NCI-H1694 (cell line): ENCODE results near the gene DLL1.
"Not testable (repeated sequence)": the region's sequence is repeated elsewhere in the genome, so short reads cannot be mapped to it uniquely, and the experiment has no call there.

Source experiments
- DNase-seq: peaks from one replicate; lab custom pipeline; 2025; lab: John Stamatoyannopoulos, UW

The DLL1 gene, protein sequence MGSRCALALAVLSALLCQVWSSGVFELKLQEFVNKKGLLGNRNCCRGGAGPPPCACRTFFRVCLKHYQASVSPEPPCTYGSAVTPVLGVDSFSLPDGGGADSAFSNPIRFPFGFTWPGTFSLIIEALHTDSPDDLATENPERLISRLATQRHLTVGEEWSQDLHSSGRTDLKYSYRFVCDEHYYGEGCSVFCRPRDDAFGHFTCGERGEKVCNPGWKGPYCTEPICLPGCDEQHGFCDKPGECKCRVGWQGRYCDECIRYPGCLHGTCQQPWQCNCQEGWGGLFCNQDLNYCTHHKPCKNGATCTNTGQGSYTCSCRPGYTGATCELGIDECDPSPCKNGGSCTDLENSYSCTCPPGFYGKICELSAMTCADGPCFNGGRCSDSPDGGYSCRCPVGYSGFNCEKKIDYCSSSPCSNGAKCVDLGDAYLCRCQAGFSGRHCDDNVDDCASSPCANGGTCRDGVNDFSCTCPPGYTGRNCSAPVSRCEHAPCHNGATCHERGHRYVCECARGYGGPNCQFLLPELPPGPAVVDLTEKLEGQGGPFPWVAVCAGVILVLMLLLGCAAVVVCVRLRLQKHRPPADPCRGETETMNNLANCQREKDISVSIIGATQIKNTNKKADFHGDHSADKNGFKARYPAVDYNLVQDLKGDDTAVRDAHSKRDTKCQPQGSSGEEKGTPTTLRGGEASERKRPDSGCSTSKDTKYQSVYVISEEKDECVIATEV

DNA sequence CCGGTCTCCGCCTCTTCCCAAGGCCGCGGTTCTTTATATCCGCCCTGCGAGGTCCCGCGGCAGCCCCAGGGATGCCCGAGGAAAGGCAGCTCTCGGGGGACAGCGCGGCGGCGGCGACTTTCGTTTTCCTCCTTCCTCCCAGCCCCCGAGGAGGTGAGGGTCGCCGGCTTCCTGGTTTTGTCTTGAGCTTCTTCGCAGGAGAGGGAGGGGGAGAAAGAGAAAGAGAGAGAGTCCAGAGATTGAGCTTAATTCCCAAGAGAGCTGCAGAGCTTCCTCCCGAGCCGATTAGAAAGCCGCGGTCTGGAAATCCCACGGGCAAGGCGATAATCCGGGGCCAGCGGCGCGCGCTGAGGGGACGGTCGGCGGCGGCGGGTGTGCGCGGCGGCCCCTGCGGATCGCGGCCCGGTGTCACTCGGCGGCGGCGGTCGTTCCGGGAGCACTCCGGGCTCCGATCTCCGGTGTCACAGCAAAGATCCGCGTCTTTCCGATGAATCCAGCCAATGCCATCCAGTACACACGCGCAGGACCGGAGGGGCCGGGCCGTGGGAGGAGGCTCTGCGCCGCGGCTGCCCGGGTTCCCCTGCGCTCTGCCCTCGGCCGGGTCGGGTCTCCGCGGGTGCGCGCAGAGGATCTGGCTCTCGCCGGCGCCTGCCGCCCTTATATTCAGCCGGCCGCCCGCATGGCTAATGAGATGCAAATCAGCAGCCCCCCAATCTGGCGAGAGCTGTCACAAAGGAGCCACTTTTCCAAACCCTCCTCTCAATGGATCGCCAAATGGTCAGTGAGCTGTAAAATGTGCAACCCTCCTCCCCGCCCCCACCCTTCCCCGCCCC lies at the start of gene DLL1:
TSS of gene DLL1 (minus strand) at position 783 of the 833 bp plus-strand sequence. CDS start 939 bp downstream, outside the sequence.
- DNase-seq = no peak

DNA sequence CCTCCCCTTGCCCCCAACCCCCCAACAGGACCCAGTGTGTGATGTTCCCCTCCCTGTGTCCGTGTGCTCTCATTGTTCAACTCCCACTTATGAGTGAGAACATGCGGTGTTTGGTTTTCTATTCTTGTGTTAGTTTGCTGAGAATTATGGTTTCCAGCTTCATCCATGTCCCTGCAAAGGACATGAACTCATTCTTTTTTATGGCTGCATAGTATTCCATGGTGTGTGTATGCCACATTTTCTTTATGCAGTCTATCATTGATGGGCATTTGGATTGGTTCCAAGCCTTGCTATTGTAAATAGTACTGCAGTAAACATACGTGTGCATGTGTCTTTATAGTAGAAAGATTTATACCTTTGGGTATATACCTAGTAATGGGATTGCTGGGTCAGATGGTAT lies 44.3 kb upstream of the DLL1 start:
- not testable (repeated sequence) for DNase-seq

DNA sequence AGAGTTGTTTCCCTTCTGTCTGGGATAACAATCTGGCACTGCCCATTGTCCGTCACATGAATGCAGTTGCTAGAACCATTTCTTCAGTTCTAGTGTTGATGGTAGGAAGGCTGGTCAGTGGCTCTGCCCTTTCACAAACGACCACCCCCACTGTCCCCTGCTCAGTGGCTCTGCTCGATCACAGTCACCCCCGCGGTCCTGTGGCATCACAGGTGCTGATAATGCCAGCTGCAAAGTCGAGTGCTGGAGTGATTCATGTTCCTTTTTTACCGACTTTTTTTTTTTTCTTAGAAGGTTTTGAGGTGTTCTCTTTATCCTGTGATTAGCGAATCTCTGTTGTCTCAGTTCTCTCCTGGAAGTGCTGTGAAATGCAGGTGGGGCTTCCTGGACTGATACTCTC lies 38.4 kb upstream of the DLL1 start:
- DNase-seq = no peak

DNA sequence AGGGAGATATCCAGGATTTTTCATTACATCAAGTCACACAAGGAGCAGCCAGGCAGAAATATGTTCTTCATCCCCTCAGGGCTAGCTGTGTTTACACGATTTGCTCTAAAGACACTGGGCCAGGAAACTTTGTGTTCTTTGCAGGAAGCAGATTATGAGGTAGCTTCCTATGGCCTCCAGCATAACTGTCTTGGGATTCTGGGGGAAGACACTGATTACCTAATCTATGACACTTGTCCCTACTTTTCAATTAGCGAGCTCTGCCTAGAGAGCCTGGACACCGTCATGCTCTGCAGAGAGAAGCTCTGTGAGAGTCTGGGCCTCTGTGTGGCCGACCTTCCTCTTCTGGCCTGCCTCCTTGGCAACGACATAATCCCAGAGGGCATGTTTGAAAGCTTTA lies 26.8 kb upstream of the DLL1 start:
- DNase-seq = no peak

DNA sequence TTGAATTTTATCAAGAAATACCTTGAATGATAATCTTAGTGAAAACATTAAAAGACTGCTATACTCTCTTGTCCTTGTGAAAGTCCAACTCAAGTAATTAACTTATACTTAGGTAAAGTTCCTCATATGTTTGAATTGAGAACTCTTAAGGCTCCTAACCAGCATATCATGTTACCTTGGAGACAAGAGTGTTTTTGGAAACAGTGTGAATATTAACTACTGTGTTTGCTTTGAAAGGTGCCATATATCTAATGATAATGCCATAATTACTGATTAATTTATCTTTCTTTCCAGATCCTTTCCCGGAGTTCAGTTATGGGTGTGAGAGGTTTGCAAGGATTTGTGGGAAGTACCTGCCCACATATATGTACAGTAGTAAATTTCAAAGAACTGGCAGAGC lies 26.2 kb upstream of the DLL1 start:
- no peak for DNase-seq

DNA sequence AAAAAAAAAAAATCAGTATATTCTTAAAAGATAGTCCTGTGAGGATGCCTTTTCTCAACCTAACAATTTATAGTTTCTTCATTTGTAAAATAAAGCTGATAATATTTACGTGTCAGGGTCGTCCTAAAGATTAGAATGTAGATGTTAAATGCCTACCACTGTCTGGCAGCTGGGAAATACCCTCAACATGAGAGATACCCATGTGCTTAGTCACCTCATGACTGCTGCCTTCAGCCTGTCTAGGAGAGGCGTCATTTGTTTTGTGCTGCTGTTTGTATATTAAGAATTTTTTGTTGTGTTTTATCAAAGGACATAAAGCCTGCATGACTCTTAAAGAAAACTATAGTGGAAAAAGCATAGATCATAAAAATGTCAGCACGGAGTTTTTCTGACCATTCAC lies 25.2 kb upstream of the DLL1 start:
- no peak for DNase-seq

DNA sequence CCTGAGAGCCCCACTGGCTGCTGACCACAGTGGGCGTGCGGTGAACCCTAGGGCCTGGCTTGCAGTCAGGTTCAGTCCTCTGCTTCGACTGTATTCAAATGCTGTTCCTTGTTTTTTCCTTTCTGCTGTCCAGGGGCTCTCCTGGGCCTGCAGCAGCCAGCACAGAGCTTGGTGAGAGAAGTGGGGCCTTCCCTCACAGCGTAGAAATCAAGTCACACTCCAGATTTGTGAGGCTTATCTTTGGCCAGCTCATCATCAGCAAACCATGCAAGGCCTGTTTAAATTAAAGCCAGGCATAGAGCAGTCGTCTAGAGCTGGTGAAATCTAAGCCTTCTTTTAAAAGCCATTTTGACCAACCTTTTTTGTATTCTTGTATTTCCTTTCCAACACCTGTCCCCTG lies 24.1 kb upstream of the DLL1 start:
- DNase-seq = no peak

DNA sequence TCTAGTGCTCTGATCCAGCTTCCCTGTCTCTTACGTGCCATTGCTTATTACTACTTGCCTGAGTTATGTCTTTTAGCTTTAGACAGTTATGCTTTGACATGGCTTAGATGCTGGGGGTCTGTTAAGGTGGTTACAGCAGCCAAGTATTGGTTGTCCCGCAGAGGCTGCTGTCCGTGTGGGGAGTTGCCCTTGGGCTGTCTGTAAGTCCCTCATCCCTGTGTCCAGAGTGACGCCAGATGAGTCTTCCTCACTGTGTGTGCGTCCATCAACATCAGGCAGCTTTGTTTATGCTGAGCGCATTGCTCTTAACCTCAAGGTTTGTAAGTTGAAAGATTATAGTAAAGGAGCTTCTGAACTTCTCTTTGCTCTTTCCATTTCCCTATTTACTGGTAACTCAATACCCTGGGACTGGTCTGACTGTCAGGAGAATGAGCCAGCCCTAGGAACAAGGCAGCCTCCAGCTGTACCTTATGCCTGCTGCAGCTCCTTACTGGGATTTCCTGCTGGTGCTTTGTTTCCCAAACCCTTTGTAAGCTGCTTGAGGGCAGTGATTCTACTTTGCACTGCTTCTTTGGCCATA lies 22.9 kb upstream of the DLL1 start:
- DNase-seq = no peak

DNA sequence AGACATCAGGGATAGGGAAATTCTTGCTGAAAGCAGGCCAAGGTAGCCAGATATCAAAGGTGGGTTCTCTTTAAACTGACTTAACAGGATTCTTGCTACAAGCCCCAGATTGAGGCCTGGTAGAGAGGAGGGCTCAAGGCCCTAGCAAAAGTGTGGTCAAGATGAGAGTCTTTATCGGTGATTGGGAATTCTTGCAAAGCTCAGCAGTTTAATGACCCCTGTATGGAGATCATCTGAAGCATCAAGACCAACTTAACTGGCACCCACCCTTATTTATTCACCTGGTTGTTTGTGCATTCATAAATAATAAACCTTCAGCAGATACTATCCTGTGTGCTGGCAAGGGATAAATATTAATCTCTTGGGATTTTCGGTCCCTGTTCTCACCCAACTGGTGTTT lies 22.0 kb upstream of the DLL1 start:
- DNase-seq = no peak

DNA sequence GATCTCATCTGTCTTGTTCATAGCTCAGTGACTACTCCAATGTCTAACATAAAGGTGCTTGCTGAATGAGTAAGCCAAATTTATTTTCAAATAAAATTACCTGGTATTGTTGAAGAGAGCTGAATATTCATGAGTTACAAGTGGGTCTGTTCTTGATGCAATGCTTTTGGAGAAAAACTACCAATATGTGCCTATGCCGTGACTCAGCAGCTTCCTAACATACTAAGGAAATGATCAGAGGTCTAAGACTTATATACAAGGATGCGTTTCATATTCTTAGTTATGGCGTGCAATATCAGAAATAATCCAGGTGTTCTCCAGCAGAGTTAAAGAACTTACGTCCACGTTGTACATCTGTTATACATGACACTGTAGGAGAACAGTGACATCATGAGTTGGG lies 20.8 kb upstream of the DLL1 start:
- DNase-seq = no peak

DNA sequence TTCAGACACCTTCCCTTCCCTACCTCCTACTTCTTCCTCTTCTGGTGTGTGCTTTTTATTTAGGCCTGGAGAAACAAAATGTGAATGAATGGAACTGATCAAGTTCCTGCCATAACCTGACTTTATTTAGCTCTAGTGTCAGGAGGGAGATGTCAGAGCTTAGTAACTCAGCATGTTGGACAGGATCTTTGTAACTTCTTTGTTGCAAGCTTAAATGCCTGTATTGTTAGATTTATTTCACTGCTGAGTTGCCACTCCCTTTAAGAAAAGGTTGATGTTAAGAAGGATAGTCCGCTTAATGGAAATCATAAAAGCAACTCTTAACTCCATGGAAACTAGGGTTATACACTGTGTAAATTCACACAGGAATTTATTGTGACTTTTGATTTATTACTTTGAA lies 17.9 kb upstream of the DLL1 start:
- DNase-seq = no peak

DNA sequence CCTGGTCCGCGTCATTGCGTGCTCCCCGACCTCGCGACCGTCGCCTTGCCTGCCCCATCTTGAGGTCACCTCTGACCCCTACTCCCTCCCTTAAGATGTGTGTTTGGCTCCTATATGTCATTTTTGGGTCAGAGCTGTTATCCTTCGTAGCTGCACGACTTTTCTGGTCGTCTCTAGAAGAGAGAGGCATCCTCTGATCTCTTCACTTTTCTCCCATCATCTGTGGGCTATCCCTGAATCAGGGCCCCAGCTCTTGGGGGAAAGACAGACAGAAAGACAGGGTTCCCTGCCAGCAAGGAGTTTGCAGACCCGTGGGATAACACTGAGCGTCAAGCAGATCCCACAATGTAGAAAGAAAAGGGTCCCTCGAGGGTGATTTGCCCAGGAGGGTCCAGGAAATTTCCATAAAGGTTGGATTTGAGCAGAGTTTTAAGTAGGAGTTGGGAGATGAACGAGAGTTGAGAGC lies 16.2 kb upstream of the DLL1 start:
- no peak for DNase-seq

DNA sequence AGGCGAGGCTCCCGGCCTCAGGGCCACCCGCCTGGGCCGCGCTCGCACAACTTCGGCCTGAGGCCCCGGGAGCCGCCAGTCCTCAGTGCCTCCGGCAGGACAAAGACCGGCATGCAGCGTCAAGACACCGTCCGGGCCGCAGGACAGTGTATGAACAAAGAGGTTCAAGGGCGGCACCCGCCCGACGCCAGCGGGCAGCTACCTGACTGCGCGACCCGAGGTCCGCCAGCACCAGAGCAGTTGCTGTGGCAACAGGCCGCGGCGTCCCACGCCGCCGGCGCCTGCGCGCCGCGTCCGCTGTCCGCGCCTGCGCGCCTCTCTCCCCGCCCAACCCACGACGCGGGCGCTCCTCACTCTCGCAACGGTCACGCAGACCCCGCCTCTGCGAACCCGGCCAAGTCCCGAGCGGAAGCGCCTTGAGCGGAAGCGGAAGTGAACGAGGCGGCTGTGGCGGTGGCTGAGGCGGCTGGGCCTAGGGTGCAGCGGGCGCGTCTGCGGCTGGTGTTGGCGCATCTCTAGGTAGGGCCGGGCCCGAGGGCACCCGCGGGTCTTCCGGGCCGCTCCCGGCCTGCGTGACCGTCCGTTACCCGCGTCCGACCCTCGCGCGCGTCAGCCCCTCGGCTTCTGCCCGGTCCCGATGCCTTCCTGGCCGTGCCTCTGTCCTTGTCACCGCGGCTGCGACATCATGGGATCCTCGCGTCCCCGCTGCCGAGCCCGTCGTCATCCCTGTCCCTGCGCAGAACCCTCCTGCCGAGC lies 15.6 kb upstream of the DLL1 start, which contains the start of gene FAM120B:
TSS of gene FAM120B (plus strand) at position 435 of the 756 bp plus-strand sequence. CDS start 10,633 bp downstream, outside the sequence.
- peak; percentile 60 for DNase-seq

DNA sequence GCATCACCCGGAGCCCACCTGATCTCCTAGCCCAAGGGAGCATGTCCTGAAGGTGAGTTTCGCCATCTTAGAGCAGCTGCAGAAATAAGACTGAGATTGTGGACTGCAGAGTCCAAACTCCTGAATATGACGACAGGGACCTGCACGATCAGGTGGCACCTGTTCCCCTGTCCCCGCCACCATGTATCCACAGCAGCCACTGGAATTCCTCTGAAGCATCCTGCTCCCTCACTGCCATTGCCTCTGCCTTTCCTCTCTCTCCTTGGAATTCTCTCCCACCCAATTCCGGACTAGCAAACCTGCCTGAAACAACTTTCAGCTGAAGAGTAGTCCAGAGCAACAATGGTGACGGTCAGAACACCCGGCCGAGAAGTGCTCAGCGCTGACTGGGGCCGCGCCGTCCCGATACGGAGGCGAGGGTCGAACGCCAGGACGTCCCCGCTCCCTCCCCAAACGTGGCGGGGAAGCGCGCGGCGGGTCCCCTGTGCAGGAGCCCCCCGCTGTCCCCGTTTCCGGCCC lies 15.0 kb upstream of the DLL1 start:
- no peak for DNase-seq

DNA sequence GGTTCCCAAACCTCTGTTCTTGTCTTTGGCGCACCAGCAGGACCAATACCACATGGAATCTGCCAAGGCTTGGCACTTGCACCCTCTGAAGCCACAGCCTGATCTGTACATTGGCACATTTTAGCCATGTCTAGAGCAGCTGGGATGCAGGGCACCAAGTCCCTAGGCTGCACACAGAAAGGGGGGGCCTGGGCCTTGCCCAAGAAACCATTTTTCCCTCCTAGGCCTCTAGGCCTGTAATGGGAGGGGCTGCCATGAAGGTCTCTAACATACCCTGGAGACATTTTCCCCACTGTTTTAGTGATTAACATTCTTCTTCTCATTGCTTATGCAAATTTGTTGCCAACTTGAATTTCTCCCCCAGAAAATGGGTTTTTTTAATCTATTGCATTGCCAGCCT lies 10.3 kb upstream of the DLL1 start:
- no peak for DNase-seq

DNA sequence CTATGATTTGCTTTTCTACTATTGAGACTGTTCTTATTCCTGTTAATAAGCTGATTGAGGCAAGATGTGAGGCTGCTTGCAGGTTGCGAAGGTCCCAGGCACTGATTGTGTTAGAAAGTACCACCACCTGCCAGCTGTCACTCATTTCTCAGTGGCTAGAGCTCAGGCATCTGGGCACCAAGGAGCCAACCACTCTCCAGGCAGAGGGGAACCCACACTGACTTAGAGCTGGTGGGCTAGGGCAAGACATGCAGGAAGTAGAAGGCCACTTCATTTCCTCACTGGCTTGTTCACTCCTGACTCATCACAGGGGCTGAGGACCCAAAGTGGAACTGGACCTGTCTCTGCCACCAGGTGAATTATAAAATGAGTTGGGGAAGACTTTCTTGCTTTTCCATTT lies 7.8 kb upstream of the DLL1 start:
- no peak for DNase-seq

DNA sequence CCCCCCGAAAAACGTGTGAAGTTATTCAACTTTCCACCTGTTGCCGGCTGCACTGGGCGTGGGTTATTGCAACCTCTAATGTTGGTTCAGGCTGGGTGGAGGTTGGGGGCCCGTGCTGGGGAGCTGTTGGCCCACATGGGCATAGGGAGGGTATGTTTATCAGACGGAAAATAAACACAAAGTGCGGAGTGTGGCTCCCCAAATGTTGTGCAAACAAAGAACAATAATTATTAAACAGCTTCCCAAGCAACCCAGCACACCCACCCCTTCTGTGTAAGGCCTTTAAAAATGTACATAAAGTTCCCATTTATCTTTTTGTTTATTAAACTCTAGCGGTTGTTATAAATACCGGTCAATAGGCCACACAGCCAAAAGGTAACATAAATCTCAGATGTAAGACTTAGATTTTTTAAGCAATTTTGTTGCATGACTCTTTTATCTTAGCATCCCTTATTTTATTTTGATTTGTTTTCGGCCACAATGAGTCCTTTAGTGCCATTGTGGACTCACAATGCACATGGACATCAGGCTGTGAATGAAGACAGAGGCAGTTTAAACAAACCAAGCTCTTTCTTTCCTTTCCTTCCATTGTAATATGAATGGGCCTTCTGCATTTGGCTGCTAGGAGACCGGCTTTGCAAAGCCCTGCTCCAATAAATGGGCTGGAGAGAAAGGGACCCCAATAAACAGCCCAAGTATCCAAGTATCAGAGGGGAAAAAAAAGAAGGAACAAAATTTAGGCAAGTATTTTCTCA lies 6.9 kb upstream of the DLL1 start:
- DNase-seq = no peak

DNA sequence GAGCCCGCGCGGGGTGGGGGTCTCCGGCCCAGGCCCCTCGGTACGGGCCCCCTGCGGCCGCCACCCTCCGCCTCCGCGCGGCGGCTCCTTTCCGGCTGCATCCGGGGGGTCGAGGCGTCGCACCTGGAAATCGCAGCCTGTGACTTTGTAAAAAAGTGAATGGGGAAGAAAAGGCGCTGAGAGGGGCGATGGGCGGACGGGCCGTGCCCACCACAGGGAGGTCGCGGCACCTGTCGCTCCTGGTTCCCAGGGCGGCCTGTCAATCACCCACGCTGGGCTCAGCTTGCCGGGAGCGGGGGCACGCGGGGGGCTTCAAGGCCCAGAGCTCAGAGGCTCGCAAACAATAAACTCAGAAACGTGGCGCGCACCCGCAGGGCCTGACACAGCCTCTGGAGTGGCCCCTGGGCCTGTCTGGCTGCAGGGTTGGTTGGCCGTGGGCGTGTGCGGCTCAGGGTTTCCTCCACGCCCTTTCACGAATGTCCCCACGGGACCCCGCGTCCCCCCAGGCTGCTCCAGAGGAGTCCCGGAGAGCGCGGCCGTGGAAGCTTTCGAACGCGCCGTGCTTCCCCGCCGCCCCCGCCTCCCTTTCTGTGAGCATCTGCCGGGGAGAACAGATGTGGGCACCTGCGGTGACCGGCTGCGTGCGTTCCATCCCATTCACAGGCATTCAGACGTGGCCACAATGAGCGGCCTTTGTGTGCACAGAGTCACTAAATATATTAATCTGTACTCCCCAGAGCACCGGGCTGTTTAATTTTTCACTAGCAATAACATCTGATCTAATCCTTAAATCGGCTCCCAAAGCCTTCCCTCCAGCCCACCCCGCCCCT lies 6.1 kb upstream of the DLL1 start:
- DNase-seq = no peak

DNA sequence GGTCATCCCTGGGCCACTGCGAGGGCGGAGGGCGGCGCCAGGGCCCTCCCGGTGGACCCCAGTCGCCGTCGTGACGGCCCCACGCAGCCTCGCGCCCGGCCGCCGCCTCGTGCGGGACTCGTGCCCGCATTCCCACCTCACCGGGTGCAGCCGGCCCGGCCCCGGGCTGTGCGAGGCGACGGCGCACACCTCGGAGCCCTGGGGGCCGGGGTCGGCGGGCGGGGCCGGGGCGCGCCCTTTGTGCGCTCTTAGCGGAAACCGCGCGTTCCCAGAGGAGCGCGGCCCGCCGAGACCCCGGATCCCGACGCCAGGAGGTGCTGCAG lies 5.5 kb upstream of the DLL1 start:
- DNase-seq = no peak
